HCT116 (cell line): Measurements from ENCODE around the gene GFOD1. TPM values are rescaled to one million over a fixed set of nuclear protein-coding genes. Genes with fewer than 3 reads are reported as not detected.

Experiments used
- ATAC-seq: fragments of 200-7000 bp; cut with Tn5 transposase; 2 replicates; pipeline ENCODE4 v1.9.1; 2020; ENCODE audit warnings: mild to moderate bottlenecking, moderate library complexity
- BruUV-seq: library from RNA; stranded (reverse); fragments of 400-500 nt; replicated peaks from 2 replicates; lab custom pipeline; 2021; lab: Mats Ljungman, UMichigan
- CTCF ChIA-PET: fragments of 300-600 bp; sonication (Branson Sonifier 250); formaldehyde crosslinking; loops from one replicate; lab custom pipeline; 2021; ENCODE audit warnings: antibody characterized with exemption; lab: Charles Lee
- POLR2A ChIA-PET: fragments of 300-600, 350-600 bp; sonication (Branson Sonifier 250); formaldehyde crosslinking; loops from one replicate; lab custom pipeline; 2021; ENCODE audit warnings: antibody characterized with exemption; lab: Charles Lee
- RAD21 ChIA-PET, 2 experiments: fragments of 300-600 bp; sonication (Branson Sonifier 250); formaldehyde crosslinking; loops; one replicate each; lab custom pipeline; 2023; ENCODE audit warnings: low total read pairs in 2 of 2; ENCODE audit not compliant: uncharacterized antibody in 2 of 2, unreplicated experiment in 2 of 2, low non-redundant PET in 1 of 2; lab: Charles Lee
- DNase-seq: peaks from one replicate; pipeline ENCODE4 v3.0.0-alpha.2; 2010; ENCODE audit warnings: low read depth, low spot score
- H2AFZ ChIP-seq: fragments of 200-600 bp; shearing (Covaris generic), sonication (generic); 2 replicates; pipeline ENCODE4 v1.6.1; 2017; ENCODE audit warnings: low read depth, mixed run types, mixed read lengths, antibody characterized with exemption, low read length; ENCODE audit not compliant: poor library complexity, severe bottlenecking
- H3K27ac ChIP-seq: 2 replicates; pipeline ENCODE4 v1.5.1; 2012; ENCODE audit warnings: low read depth, low read length
- H3K27me3 ChIP-seq: fragments of 200-600 bp; sonication (generic); 2 replicates; pipeline ENCODE4 v1.6.1; 2016; ENCODE audit warnings: mixed run types, low read length, mixed read lengths; ENCODE audit not compliant: insufficient read depth
- H3K36me3 ChIP-seq, 2 experiments: fragments of 200-500 bp in 1 of 2; fragments of 200-600 bp in 1 of 2; sonication (Bioruptor generic) in 1 of 2; sonication (generic) in 1 of 2; 2 replicates each; pipeline versions ENCODE4 v1.5.1 to v1.6.1; 2014 to 2016; ENCODE audit warnings: low read length in 2 of 2, inconsistent platforms in 1 of 2, mixed read lengths in 1 of 2, mixed run types in 1 of 2; ENCODE audit not compliant: insufficient read depth in 2 of 2, control insufficient read depth in 1 of 2
- H3K4me1 ChIP-seq, 2 experiments: fragments of 200-600 bp in 1 of 2; sonication (generic) in 1 of 2; 2 replicates each; pipeline versions ENCODE4 v1.5.1 to v1.6.1; 2012 to 2017; ENCODE audit warnings: low read length in 2 of 2, inconsistent platforms in 1 of 2, mild to moderate bottlenecking in 1 of 2, mixed read lengths in 1 of 2, mixed run types in 1 of 2, moderate library complexity in 1 of 2; ENCODE audit not compliant: insufficient read depth in 2 of 2, control insufficient read depth in 1 of 2
- H3K4me2 ChIP-seq: fragments of 200-600 bp; sonication (generic); 2 replicates; pipeline ENCODE4 v1.6.1; 2017; ENCODE audit warnings: mixed run types, low read length, mixed read lengths
- H3K4me3 ChIP-seq, 2 experiments: fragments of 200-600 bp in 1 of 2; sonication (generic) in 1 of 2; replicated peaks in 1 of 2; 2 replicates each; pipeline ENCODE4 v1.5.1; 2011 to 2016; ENCODE audit warnings: low read length in 2 of 2, control low read depth in 1 of 2, low read depth in 1 of 2, mild to moderate bottlenecking in 1 of 2, mixed read lengths in 1 of 2, mixed run types in 1 of 2
- H3K79me2 ChIP-seq: fragments of 200-600 bp; sonication (generic); 2 replicates; pipeline ENCODE4 v1.6.1; 2017; ENCODE audit warnings: mild to moderate bottlenecking, mixed run types, low read length, moderate library complexity, mixed read lengths; ENCODE audit not compliant: insufficient read depth
- H3K9ac ChIP-seq: fragments of 200-600 bp; sonication (generic); 2 replicates; pipeline ENCODE4 v1.6.1; 2016; ENCODE audit warnings: low read length, mixed read lengths
- H3K9me2 ChIP-seq: fragments of 200-600 bp; sonication (generic), shearing (Covaris generic); 2 replicates; pipeline ENCODE4 v1.6.1; 2017; ENCODE audit warnings: mixed run types, mild to moderate bottlenecking, moderate library complexity; ENCODE audit not compliant: insufficient read depth
- H3K9me3 ChIP-seq, 2 experiments: fragments of 200-500 bp in 1 of 2; fragments of 200-600 bp in 1 of 2; sonication (Bioruptor generic) in 1 of 2; sonication (generic) in 1 of 2; 2 replicates each; pipeline ENCODE4 v1.6.1; 2014 to 2017; ENCODE audit warnings: low read length in 2 of 2, mixed read lengths in 2 of 2, inconsistent platforms in 1 of 2, low read depth in 1 of 2, mild to moderate bottlenecking in 1 of 2, mixed run types in 1 of 2, moderate library complexity in 1 of 2; ENCODE audit not compliant: control insufficient read depth in 1 of 2, insufficient read depth in 1 of 2
- H4K20me1 ChIP-seq: fragments of 200-600 bp; sonication (generic), shearing (Covaris generic); 2 replicates; pipeline ENCODE4 v1.6.1; 2017; ENCODE audit warnings: mixed run types, mild to moderate bottlenecking, moderate library complexity; ENCODE audit not compliant: insufficient read depth
- ELF1 ChIP-seq: IDR thresholded peaks from 2 replicates; pipeline ENCODE4 v1.6.1; 2012; ENCODE audit warnings: low read depth, borderline replicate concordance
- EZH2phosphoT487 ChIP-seq: fragments of 200-600 bp; IDR thresholded peaks from 2 replicates; pipeline ENCODE4 v1.6.1; 2018; ENCODE audit warnings: antibody characterized with exemption, borderline replicate concordance
- POLR2A ChIP-seq: IDR thresholded peaks from 2 replicates; pipeline ENCODE4 v1.7.0; 2011; ENCODE audit warnings: borderline replicate concordance; ENCODE audit not compliant: insufficient read depth, insufficient read length; ENCODE audit errors: extremely low read depth
- POLR2AphosphoS5 ChIP-seq: IDR thresholded peaks from 2 replicates; pipeline ENCODE4 v1.6.1; 2011; ENCODE audit warnings: mild to moderate bottlenecking, low read depth, low read length, moderate library complexity
- RAD21 ChIP-seq: IDR thresholded peaks from 2 replicates; pipeline ENCODE4 v1.6.1; 2012; ENCODE audit warnings: low read depth, mild to moderate bottlenecking
- TCF7L2 ChIP-seq: IDR thresholded peaks from 2 replicates; pipeline ENCODE4 v1.7.0; 2011; ENCODE audit warnings: borderline replicate concordance, inconsistent platforms; ENCODE audit not compliant: insufficient read depth, insufficient read length; ENCODE audit errors: extremely low read depth
- intact Hi-C: fragments of 100-400 bp; cut with micrococcal nuclease; formaldehyde crosslinking; loops from 2 replicates; pipeline ENCODE4 v1.10.0; 2022
- total RNA-seq: library from RNA; stranded (reverse); gene quantifications from one replicate; pipeline ENCODE4 v1.2.1, GENCODE V29; 2021; ENCODE audit not compliant: unreplicated experiment
- TF ChIP-seq, protein P1 (sequence below): IDR thresholded peaks from 2 replicates; pipeline ENCODE4 v1.6.1; 2012; ENCODE audit warnings: low read depth

GFOD1 gene
- total RNA-seq, 1 experiment from 2014 or later, result 3.8 TPM

DNA sequence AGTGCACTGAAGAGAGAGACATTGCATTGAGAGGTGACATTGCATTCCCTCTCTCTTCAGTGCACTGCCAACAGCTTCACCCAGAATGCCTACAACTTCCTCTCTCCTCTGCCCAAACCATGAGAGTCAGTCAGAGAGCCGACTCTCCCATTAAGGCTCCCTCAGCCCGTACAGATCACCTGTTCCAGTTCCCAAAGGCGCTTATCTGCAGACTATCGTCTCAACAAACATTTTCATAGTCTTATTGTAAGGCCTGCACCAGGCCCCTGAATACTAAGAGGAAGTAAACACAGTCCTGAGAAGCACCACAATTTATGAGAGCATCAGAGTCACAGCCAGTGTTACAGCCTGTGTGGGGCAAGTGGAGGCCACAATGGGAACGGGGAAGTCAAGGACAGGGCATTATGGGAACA lies 53.7 kb downstream of the GFOD1 start:
- Histone ChIP-seq H3K4me1 (peaks cover 0 to 3% of the 10 kb centered on the region in 2 experiments; a peak in 1 of 4 replicates), H3K36me3 (no peaks in the 10 kb centered on the region), H3K9me2 (no peaks in the 10 kb centered on the region), H3K27ac (no peak overlapping the region), H2AFZ (no peak overlapping the region), H3K27me3 (no peaks in the 10 kb centered on the region), H3K4me3 (no peak overlapping the region), H3K9me3 (no peaks in the 10 kb centered on the region), H3K9ac (no peak overlapping the region), H3K79me2 (no peaks in the 10 kb centered on the region), H3K4me2 (no peak overlapping the region), H4K20me1 (no peaks in the 10 kb centered on the region)
- ATAC-seq (no peak), DNase-seq (no peak)
- ChIA-PET POLR2A (no interaction called here), RAD21 (no interaction called here), CTCF (no interaction called here)
- no TSS peak for BruUV-seq
- intact Hi-C loops, result no loop called here
- TF ChIP-seq, protein P1, sequence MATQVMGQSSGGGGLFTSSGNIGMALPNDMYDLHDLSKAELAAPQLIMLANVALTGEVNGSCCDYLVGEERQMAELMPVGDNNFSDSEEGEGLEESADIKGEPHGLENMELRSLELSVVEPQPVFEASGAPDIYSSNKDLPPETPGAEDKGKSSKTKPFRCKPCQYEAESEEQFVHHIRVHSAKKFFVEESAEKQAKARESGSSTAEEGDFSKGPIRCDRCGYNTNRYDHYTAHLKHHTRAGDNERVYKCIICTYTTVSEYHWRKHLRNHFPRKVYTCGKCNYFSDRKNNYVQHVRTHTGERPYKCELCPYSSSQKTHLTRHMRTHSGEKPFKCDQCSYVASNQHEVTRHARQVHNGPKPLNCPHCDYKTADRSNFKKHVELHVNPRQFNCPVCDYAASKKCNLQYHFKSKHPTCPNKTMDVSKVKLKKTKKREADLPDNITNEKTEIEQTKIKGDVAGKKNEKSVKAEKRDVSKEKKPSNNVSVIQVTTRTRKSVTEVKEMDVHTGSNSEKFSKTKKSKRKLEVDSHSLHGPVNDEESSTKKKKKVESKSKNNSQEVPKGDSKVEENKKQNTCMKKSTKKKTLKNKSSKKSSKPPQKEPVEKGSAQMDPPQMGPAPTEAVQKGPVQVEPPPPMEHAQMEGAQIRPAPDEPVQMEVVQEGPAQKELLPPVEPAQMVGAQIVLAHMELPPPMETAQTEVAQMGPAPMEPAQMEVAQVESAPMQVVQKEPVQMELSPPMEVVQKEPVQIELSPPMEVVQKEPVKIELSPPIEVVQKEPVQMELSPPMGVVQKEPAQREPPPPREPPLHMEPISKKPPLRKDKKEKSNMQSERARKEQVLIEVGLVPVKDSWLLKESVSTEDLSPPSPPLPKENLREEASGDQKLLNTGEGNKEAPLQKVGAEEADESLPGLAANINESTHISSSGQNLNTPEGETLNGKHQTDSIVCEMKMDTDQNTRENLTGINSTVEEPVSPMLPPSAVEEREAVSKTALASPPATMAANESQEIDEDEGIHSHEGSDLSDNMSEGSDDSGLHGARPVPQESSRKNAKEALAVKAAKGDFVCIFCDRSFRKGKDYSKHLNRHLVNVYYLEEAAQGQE, result no peak
- TF ChIP-seq POLR2A (no peak), TCF7L2 (no peak), ELF1 (no peak), POLR2AphosphoS5 (no peak), RAD21 (no peak), EZH2phosphoT487 (no peak)
